ENCODE measurements around the gene KCNIP1. TPM values are rescaled to one million over a fixed set of nuclear protein-coding genes. Genes with fewer than 3 reads are reported as not detected.

KCNIP1 gene
- total RNA-seq, 1 experiment from 2014 or later = not detected

DNA sequence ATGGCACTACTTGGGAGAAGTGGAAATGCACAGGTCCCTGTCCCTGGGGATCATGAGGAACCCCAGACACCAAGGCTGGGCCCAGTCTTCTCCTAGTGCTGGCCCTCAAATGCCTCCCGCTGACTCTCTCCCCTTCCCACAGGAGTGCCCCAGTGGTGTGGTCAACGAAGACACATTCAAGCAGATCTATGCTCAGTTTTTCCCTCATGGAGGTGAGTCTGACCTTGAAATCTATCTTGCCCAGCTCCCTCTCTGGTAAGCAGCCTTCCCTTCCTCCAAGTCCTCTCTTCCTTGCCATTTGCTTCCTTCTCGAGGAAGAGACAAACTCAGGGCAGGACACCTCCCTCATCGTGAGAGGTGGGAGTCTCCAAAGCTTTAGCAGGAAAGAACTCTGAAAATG, 216.4 kb downstream of the KCNIP1 start:
- Histone ChIP-seq H3K4me2 (ENCODE audit: low read length) (no peak overlapping the region), H3K9me2 (replicated peaks; ENCODE audit: low read length) (no peaks in the 10 kb centered on the region), H3K9me3 (ENCODE audit: low read length) (no peaks in the 10 kb centered on the region), H3K9ac (ENCODE audit: low read length) (no peak overlapping the region), H3K36me3 (ENCODE audit: low read depth, low read length) (no peaks in the 10 kb centered on the region), H3K27me3 (ENCODE audit: low read length) (peaks cover 65% of the 10 kb centered on the region), H3F3A (ENCODE audit: low read length, unreplicated experiment) (no peaks in the 10 kb centered on the region), H3K4me1 (ENCODE audit: insufficient read depth, low read length) (no peaks in the 10 kb centered on the region), H2AFZ (ENCODE audit: low read length) (no peak overlapping the region), H4K20me1 (ENCODE audit: low read length) (no peaks in the 10 kb centered on the region), H3K4me3 (ENCODE audit: low read length) (no peak overlapping the region), H3K27ac (ENCODE audit: low read length) (no peak overlapping the region), H3K79me2 (ENCODE audit: low read length) (no peaks in the 10 kb centered on the region)
- intact Hi-C loops (cut with micrococcal nuclease) = no loop called here
- CTCF ChIA-PET = no interaction called here
- DNase-seq = no peak
- TF ChIP-seq CTCF (conservative IDR thresholded peaks at IDR 0.05; ENCODE audit: low read depth, low read length) (no peak), EZH2 (IDR thresholded peaks at IDR 0.05; ENCODE audit: low read length, unreplicated experiment) (no peak)
- no peak for ATAC-seq
- POLR2A ChIA-PET (ENCODE audit: unreplicated experiment) = no interaction called here
- no TSS peak for BruUV-seq (replicated peaks)

- TF ChIP-seq EZH2phosphoT487 (IDR thresholded peaks at IDR 0.05; ENCODE audit: borderline replicate concordance, low read length) = no peak
- no peak for TF ChIP-seq EZH2 (IDR thresholded peaks at IDR 0.05; ENCODE audit: low read length, unreplicated experiment)
- TF ChIP-seq CTCF (conservative IDR thresholded peaks at IDR 0.05; ENCODE audit: low read depth, low read length) = no peak
- no peaks in the 10 kb centered on the region for H3K36me3 ChIP-seq (ENCODE audit: low read depth, low read length)
- H3F3A ChIP-seq (ENCODE audit: low read length, unreplicated experiment) = no peaks in the 10 kb centered on the region
- no peak overlapping the region for H2AFZ ChIP-seq (ENCODE audit: low read length)
- no peaks in the 10 kb centered on the region for H3K4me1 ChIP-seq (ENCODE audit: insufficient read depth, low read length)
- no peak overlapping the region for H3K27ac ChIP-seq (ENCODE audit: low read length)
- ATAC-seq (no peak), DNase-seq (no peak)
- BruUV-seq (replicated peaks) = no TSS peak
- H3K79me2 ChIP-seq (ENCODE audit: low read length) = no peaks in the 10 kb centered on the region
- no peaks in the 10 kb centered on the region for H3K9me2 ChIP-seq (replicated peaks; ENCODE audit: low read length)
- H3K9me3 ChIP-seq (ENCODE audit: low read length) = no peaks in the 10 kb centered on the region
- ChIA-PET POLR2A (ENCODE audit: unreplicated experiment) (no interaction called here), CTCF (no interaction called here)
- no peak overlapping the region for H3K9ac ChIP-seq (ENCODE audit: low read length)
- H4K20me1 ChIP-seq (ENCODE audit: low read length) = no peaks in the 10 kb centered on the region
- no peak overlapping the region for H3K4me3 ChIP-seq (ENCODE audit: low read length)
- H3K27me3 ChIP-seq (ENCODE audit: low read length) = peaks cover 58% of the 10 kb centered on the region
- intact Hi-C loops (cut with micrococcal nuclease) = no loop called here
- H3K4me2 ChIP-seq (ENCODE audit: low read length) = no peak overlapping the region
Observed at GRCh38 chr5:170720984-170721383, 217.2 kb downstream of the KCNIP1 start.

DNA sequence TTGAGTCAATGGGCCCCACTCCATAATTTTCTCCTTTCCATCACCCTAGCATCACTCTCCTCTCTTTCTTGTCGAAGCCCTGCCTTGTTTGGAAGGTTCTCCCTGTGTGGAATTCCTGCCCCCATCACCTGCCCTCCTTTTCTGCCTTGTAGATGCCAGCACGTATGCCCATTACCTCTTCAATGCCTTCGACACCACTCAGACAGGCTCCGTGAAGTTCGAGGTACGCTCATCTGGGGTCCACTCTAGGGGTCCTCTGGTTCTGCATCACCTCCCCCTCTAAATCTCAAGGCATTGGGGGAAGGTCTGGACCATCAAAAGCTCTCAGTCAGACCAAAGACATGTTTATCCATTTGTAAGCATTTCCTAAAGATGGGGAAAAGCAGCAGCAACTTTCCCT, 217.9 kb downstream of the KCNIP1 start:
- DNase-seq = no peak
- no peak for ATAC-seq
- Histone ChIP-seq H3K4me2 (ENCODE audit: low read length) (no peak overlapping the region), H3K79me2 (ENCODE audit: low read length) (no peaks in the 10 kb centered on the region), H3K9me3 (ENCODE audit: low read length) (no peaks in the 10 kb centered on the region), H3K27ac (ENCODE audit: low read length) (no peak overlapping the region), H3K9ac (ENCODE audit: low read length) (no peak overlapping the region), H3K4me1 (ENCODE audit: insufficient read depth, low read length) (no peaks in the 10 kb centered on the region), H4K20me1 (ENCODE audit: low read length) (no peaks in the 10 kb centered on the region), H3K27me3 (ENCODE audit: low read length) (peaks cover 51% of the 10 kb centered on the region), H3K4me3 (ENCODE audit: low read length) (no peak overlapping the region), H3K9me2 (replicated peaks; ENCODE audit: low read length) (no peaks in the 10 kb centered on the region), H2AFZ (ENCODE audit: low read length) (no peak overlapping the region), H3K36me3 (ENCODE audit: low read depth, low read length) (no peaks in the 10 kb centered on the region), H3F3A (ENCODE audit: low read length, unreplicated experiment) (no peaks in the 10 kb centered on the region)
- intact Hi-C loops (cut with micrococcal nuclease) = no loop called here
- ChIA-PET POLR2A (ENCODE audit: unreplicated experiment) (no interaction called here), CTCF (no interaction called here)
- no TSS peak for BruUV-seq (replicated peaks)
- TF ChIP-seq EZH2phosphoT487 (IDR thresholded peaks at IDR 0.05; ENCODE audit: borderline replicate concordance, low read length) = no peak
- no peak for TF ChIP-seq EZH2 (IDR thresholded peaks at IDR 0.05; ENCODE audit: low read length, unreplicated experiment)
- no peak for TF ChIP-seq CTCF (conservative IDR thresholded peaks at IDR 0.05; ENCODE audit: low read depth, low read length)

Data from PC-3 (cell line).